Stimulated activated CD4-positive, alpha-beta T cell treated with anti-CD3 and anti-CD28 coated beads, Interleukin-2, amount 100 ng/mL, for 48 hours (primary cell): ENCODE data around the gene TRIB2.
A peak's percentile ranks its signal among the peaks of the same experiment; 100 is the strongest.

ENCODE experiments used
- DNase-seq, 2 donors: peaks; one replicate each; pipeline ENCODE4 v3.0.0-alpha.2; 2020

TRIB2 gene

GRCh38 chr2:12721566-12722446, 5.1 kb downstream of the TRIB2 start:
- no peak for DNase-seq

GRCh38 chr2:12722447-12723316, 5.9 kb downstream of the TRIB2 start:
- DNase-seq, result no peak

- DNase-seq, result no peak
Observed at GRCh38 chr2:12723736-12724463, 7.2 kb downstream of the TRIB2 start.

GRCh38 chr2:12725233-12726187, 8.8 kb downstream of the TRIB2 start:
- no peak for DNase-seq

GRCh38 chr2:12726271-12726670, 9.5 kb downstream of the TRIB2 start:
- DNase-seq, result no peak

- DNase-seq, result no peak
Observed at GRCh38 chr2:12727065-12727464, 10.3 kb downstream of the TRIB2 start.

- DNase-seq, result no peak
Observed at GRCh38 chr2:12727641-12728040, 10.9 kb downstream of the TRIB2 start.

GRCh38 chr2:12728221-12728777, 11.6 kb downstream of the TRIB2 start:
- DNase-seq, result peak in 1 of 2 donors; percentile 22

- no peak for DNase-seq
Observed at GRCh38 chr2:12730265-12730664, 13.5 kb downstream of the TRIB2 start.

- DNase-seq, result no peak
Observed at GRCh38 chr2:12731701-12732280, 15.1 kb downstream of the TRIB2 start.

GRCh38 chr2:12732651-12733050, 15.9 kb downstream of the TRIB2 start:
- DNase-seq, result no peak

- DNase-seq, result no peak
Observed at GRCh38 chr2:12733846-12734245, 17.1 kb downstream of the TRIB2 start.

- no peak for DNase-seq
Observed at GRCh38 chr2:12734914-12735654, 18.3 kb downstream of the TRIB2 start.

- DNase-seq, result no peak
Observed at GRCh38 chr2:12737297-12737696, 20.6 kb downstream of the TRIB2 start.

- no peak for DNase-seq
Observed at GRCh38 chr2:12737738-12738485, 21.2 kb downstream of the TRIB2 start.

- no peak for DNase-seq
Observed at GRCh38 chr2:12739721-12740254, 23.1 kb downstream of the TRIB2 start.

- DNase-seq, result no peak
Observed at GRCh38 chr2:12741380-12741779, 24.6 kb downstream of the TRIB2 start.

- DNase-seq, result no peak
Observed at GRCh38 chr2:12742891-12743290, 26.2 kb downstream of the TRIB2 start.

GRCh38 chr2:12750166-12750905, 33.6 kb downstream of the TRIB2 start:
- DNase-seq, result no peak
